HG02943 (cell line): ENCODE data around the gene NDUFA6.
A peak's percentile ranks its signal among the peaks of the same experiment; 100 is the strongest.
"Not testable (repeated sequence)": the region's sequence is repeated elsewhere in the genome, so short reads cannot be mapped to it uniquely, and the experiment has no call there.

Experiments
- ATAC-seq: cut with Tn5 transposase; IDR thresholded peaks from one replicate; pipeline ENCODE4 v1.9.1; 2021; ENCODE audit warnings: mild to moderate bottlenecking, low read depth, moderate library complexity; ENCODE audit not compliant: unreplicated experiment

Gene NDUFA6

GRCh38 chr22:42090596-42091454, at the start of gene NDUFA6:
NDUFA6 (minus strand) TSS chr22:42090772; CDS start chr22:42090744, 28 bp downstream.
- peak; percentile 91 for ATAC-seq

- ATAC-seq = not testable (repeated sequence)
These were observed 49.6 kb upstream of the NDUFA6 start for GRCh38 chr22:42140153-42140552.

DNA sequence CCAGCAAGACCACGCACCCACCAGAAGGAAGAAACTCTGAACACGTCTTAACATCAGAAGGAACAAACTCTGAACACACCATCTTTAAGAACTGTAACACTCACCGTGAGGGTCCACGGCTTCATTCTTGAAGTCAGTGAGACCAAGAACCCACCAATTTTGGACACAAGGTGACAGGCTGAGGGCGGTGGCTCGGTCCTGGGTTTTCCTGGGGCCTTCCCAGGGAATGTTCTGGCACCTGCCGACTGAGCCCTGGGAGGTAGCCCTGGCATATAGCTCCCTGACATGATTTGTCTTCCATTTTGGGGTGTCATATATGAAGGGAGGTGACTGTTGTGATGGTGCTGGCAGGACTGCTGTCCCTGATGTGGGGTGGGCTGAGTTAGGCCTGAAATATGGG, 48.9 kb upstream of the NDUFA6 start:
- not testable (repeated sequence) for ATAC-seq

GRCh38 chr22:42138972-42139371, 48.4 kb upstream of the NDUFA6 start:
- ATAC-seq = no peak

DNA sequence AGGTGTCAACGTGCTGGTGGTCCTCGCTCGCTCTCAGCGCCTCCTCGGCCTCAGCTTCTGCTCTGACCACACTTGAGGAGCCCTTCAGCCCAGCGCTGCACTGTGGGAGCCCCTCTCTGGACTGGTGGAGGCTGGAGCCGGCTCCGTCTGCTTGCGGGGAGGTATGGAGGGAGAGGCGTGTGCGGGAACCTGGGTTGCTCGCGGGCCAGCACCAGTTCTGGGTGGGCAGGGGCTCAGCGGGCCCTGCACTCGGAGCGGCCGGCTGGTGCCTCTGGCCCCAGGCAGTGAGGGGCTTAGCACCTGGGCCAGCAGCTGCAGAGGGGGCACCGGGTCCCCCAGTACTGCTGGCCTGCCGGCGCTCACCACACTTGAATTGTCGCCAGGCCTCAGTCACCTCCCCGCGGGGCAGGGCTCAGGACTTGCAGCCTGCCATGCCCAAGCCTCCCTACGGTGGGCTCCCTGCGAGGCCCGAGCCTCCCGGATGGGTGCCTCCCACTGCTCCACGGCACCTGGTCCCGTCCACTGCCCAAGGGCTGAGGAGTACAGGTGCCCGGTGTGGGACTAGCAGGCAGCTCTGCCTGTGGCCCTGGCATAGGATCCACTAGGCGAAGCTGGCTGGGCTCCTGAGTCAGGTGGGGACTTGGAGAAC, 47.7 kb upstream of the NDUFA6 start:
- no peak for ATAC-seq

- not testable (repeated sequence) for ATAC-seq
These were observed 45.1 kb upstream of the NDUFA6 start for GRCh38 chr22:42135688-42136087.

DNA sequence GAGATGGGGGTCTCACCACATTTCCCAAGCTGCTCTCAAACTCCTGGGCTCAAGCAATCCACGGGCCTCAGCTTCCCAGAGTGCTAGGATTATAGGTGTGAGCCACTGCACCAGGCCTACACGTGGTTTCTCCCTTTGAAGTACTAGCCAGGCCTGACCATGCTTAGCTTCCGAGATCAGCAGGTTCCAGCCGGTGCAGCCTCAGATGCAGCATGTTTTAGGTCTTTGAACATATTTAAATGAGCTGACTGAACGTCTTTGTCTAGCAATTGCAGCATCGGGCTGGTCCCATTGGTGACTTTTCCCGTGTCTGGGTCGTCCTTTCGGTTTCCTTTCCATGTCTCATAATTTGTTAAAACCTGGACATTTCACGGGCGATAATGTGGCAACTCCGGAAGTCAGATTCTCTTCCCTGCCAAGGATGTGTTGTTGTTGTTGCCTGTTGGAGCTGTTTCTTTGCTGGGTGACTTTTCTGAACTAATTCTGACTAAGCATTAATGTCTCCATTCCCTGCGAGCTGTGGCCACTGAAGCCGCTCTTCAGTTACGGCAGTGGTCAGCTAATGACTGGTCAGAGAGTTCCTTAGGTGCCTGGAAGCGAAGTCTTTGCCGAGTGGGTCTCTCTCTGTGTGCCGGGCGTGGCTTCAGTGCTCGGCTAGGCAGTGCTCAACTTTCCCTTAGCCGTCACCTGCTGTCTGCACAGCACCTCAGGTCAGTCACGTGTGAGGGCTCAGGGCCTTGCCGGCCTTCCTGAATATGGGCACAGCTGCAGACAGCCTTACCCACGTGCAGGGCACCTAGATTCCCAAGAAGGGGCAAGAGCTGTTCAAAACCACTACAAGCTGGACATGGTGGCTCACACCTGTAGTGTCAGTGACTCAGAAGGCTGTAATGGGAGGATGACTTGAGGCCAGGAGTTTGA, 43.8 kb upstream of the NDUFA6 start:
- ATAC-seq = no peak

- no peak for ATAC-seq
These were observed 41.9 kb upstream of the NDUFA6 start for GRCh38 chr22:42132457-42132856.

DNA sequence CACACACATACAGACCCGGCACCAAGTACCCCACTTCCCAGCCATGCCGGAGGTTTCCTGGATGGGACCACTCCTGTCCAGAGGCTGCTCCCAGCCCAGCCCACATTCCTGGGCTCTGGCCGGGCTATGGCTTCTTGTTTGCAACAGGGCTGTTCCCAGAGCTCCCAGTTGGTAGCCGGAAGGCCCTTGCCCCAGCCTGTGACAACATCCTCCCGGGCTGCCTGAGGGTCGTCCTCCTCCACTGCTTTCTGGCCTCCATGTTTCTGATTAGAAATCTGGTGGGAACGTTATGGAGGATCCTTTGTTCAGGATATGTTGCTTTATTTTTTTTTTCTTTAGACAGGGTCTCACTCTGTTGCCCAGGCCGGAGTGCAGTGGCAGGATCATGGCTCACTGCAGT, 41.0 kb upstream of the NDUFA6 start:
- no peak for ATAC-seq

DNA sequence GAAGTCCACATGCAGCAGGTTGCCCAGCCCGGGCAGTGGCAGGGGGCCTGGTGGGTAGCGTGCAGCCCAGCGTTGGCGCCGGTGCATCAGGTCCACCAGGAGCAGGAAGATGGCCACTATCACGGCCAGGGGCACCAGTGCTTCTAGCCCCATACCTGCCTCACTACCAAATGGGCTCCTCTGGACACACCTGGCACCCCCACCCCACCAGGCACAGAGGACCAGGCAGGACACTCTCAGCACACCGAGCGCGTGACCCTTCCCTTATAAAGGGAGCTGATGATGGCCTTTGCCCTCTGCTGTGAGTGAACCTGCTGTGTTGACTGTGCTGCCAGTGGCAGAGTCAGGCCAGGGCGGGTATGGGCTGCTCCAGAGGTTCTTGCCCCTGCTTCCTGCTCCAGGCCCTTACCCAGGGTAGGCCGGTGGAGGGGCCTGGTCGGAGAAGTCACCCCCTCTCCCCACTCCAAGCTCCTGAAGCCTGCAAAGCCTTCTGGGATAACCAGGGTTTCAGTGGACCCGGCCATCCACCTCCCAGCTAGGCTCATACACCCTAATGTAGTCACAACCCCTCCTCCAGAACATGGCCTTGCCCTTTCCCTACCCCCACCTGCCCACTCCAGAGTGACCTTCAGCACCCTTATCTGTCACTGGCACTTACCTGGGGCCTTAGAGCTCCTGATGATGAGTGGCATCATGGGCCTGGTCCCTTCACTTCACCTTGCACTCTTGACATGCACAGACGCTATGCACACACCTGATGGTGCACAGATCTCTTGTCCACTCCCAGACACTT, 40.3 kb upstream of the NDUFA6 start, which contains the start of gene CYP2D6:
Gene CYP2D6 (minus strand): TSS at position 172 of the 793 bp plus-strand sequence. CDS start 19 bp downstream, at position 153.
- ATAC-seq = not testable (repeated sequence)

GRCh38 chr22:42130182-42130581, 39.6 kb upstream of the NDUFA6 start:
- not testable (repeated sequence) for ATAC-seq

DNA sequence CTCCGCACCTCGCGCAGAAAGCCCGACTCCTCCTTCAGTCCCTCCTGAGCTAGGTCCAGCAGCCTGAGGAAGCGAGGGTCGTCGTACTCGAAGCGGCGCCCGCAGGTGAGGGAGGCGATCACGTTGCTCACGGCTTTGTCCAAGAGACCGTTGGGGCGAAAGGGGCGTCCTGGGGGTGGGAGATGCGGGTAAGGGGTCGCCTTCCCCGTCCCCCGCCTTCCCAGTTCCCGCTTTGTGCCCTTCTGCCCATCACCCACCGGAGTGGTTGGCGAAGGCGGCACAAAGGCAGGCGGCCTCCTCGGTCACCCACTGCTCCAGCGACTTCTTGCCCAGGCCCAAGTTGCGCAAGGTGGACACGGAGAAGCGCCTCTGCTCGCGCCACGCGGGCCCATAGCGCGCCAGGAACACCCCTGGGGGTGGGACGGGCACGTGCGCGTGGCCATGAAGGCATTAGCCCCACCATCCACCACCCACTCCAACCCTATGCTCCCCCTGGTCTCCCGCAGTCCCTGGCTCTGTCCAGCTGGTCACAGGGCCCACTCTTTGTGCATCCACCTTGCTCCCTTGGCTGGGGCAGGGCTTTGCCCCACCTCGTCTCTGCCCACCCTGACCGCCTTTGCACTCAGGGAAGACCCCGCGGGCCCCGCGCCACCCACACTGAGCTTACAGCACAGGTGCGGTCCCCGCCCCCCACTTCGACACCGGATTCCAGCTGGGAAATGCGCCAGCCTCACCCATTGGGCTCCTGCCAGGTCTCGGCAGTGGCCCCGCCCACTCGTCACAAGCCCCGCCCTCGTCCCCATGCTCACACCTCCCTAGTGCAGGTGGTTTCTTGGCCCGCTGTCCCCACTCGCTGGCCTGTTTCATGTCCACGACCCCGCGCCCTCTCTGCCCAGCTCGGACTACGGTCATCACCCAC, 38.5 kb upstream of the NDUFA6 start:
- not testable (repeated sequence) for ATAC-seq

- ATAC-seq = not testable (repeated sequence)
These were observed 37.4 kb upstream of the NDUFA6 start for GRCh38 chr22:42128007-42128406.

DNA sequence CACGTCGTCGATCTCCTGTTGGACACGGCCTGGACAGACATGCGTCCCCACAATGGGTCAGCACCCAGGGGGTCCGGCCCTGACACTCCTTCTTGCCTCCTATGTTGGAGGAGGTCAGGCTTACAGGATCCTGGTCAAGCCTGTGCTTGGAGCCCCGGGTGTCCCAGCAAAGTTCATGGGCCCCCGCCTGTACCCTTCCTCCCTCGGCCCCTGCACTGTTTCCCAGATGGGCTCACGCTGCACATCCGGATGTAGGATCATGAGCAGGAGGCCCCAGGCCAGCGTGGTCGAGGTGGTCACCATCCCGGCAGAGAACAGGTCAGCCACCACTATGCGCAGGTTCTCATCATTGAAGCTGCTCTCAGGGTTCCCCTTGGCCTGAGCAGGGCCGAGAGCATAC, 37.0 kb upstream of the NDUFA6 start:
- no peak for ATAC-seq

GRCh38 chr22:42123529-42123928, 33.0 kb upstream of the NDUFA6 start:
- ATAC-seq = not testable (repeated sequence)

DNA sequence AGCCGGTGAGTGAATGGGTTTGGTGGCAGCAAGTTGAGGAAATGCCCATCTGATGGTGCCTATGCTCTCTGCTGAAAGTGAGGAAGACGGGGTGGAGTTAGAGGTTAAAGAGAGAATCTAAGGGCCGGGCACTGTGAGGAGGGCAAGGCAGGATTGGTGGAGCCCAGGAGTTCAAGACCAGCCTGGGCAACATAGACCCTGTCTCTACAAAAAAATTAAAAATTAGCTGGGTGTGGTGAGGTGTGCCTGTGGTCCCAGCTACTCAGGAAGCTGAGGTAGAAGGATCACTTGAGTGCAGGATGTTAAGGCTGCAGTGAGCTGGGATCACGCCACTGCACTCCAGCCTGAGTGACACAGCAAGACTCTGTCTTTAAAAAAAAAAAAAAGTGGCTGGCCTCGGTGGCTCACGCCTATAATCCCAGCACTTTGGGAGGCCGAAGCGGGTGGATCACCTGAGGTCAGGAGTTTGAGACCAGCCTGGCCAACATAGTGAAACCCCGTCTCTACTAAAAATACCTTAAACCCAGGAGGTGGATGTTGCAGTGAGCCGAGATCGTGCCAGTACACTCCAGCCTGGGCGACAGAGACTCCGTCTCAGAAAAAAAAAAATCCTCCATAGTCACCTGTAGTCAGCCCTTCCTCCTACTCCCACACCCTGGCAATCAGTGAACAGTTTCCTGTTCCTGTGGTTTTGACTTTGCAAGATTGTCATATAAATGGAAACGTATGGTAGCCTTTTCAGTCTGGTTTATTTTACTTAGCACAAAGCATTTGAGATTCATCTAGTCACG, 29.9 kb upstream of the NDUFA6 start:
- ATAC-seq = not testable (repeated sequence)

GRCh38 chr22:42116848-42117424, 26.4 kb upstream of the NDUFA6 start:
- ATAC-seq = no peak

- not testable (repeated sequence) for ATAC-seq
These were observed 24.9 kb upstream of the NDUFA6 start for GRCh38 chr22:42115420-42115830.
